WTC11 (cell line): ENCODE measurements around the gene GSTP1. TPM values are rescaled to one million over a fixed set of nuclear protein-coding genes. Genes with fewer than 3 reads are reported as not detected.
A peak's percentile ranks its signal among the peaks of the same experiment; 100 is the strongest.

Experiments used
- ATAC-seq: fragments of 200-7000 bp; cut with Tn5 transposase; 2 replicates; pipeline ENCODE4 v1.10.0; 2021; ENCODE audit warnings: mild to moderate bottlenecking, moderate library complexity
- CTCF ChIA-PET: fragments of 300-600 bp; sonication (Branson Sonifier 250); formaldehyde crosslinking; loops from one replicate; lab custom pipeline; 2021; ENCODE audit warnings: antibody characterized with exemption; lab: Charles Lee
- POLR2A ChIA-PET: fragments of 350-600 bp; sonication (Branson Sonifier 250); formaldehyde crosslinking; loops from one replicate; lab custom pipeline; 2021; ENCODE audit warnings: antibody characterized with exemption; lab: Charles Lee
- DNase-seq: peaks from one replicate; pipeline ENCODE4 v3.0.0; 2021; ENCODE audit warnings: low spot score
- H3K27ac Mint-ChIP-seq: 2 replicates; pipeline ENCODE4 v1.8.0; 2021; ENCODE audit warnings: mixed read lengths
- H3K27me3 Mint-ChIP-seq: 2 replicates; pipeline ENCODE4 v1.8.0; 2021; ENCODE audit warnings: low read depth, mild to moderate bottlenecking, moderate library complexity, mixed read lengths
- H3K36me3 Mint-ChIP-seq: 2 replicates; pipeline ENCODE4 v1.8.0; 2021; ENCODE audit warnings: mixed read lengths
- H3K4me1 Mint-ChIP-seq: 2 replicates; pipeline ENCODE4 v1.8.0; 2022; ENCODE audit warnings: mixed read lengths
- H3K4me3 Mint-ChIP-seq: 2 replicates; pipeline ENCODE4 v1.8.0; 2021; ENCODE audit warnings: mild to moderate bottlenecking, moderate library complexity, mixed read lengths
- H3K9me3 Mint-ChIP-seq: 2 replicates; pipeline ENCODE4 v1.8.0; 2021; ENCODE audit warnings: mixed read lengths
- AR ChIP-seq: fragments of 250-450 bp; sonication (Bioruptor Pico); IDR thresholded peaks from 2 replicates; pipeline ENCODE4 v1.9.0; 2021; ENCODE audit warnings: mild to moderate bottlenecking
- ATF1 ChIP-seq: sonication (generic); formaldehyde crosslinking; IDR thresholded peaks from 2 replicates; pipeline ENCODE4 v1.8.1; 2023; ENCODE audit warnings: mild to moderate bottlenecking, moderate library complexity, missing genetic modification reagents
- ATF2 ChIP-seq: sonication (generic); formaldehyde crosslinking; IDR thresholded peaks from 2 replicates; pipeline ENCODE4 v1.8.1; 2022; ENCODE audit warnings: low read depth, missing genetic modification reagents, borderline replicate concordance
- CBFB ChIP-seq: sonication (generic); formaldehyde crosslinking; IDR thresholded peaks from 2 replicates; pipeline ENCODE4 v1.8.1; 2022; ENCODE audit warnings: mild to moderate bottlenecking, low read depth, missing genetic modification reagents
- ELF4 ChIP-seq: sonication (generic); formaldehyde crosslinking; IDR thresholded peaks from 2 replicates; pipeline ENCODE4 v1.8.1; 2022; ENCODE audit warnings: low read depth, mild to moderate bottlenecking, moderate library complexity, missing genetic modification reagents
- ETV6 ChIP-seq: sonication (generic); formaldehyde crosslinking; IDR thresholded peaks from 2 replicates; pipeline ENCODE4 v1.8.1; 2022; ENCODE audit warnings: mild to moderate bottlenecking, missing genetic modification reagents
- FOXK1 ChIP-seq: sonication (generic); formaldehyde crosslinking; IDR thresholded peaks from 2 replicates; pipeline ENCODE4 v1.8.0; 2022; ENCODE audit warnings: mild to moderate bottlenecking, moderate library complexity, missing genetic modification reagents
- GTF2I ChIP-seq: fragments of 250-450 bp; sonication (Bioruptor Pico); conservative IDR thresholded peaks from 2 replicates; pipeline ENCODE4 v1.4.0; 2021; ENCODE audit warnings: mild to moderate bottlenecking
- IRF2 ChIP-seq: sonication (generic); formaldehyde crosslinking; IDR thresholded peaks from 2 replicates; pipeline ENCODE4 v1.8.0; 2022; ENCODE audit warnings: low read depth, missing genetic modification reagents, borderline replicate concordance
- JAZF1 ChIP-seq: fragments of 250-450 bp; sonication (Bioruptor Pico); IDR thresholded peaks from 2 replicates; pipeline ENCODE4 v1.9.0; 2021; ENCODE audit warnings: moderate library complexity, mild to moderate bottlenecking, inconsistent platforms
- MYBL2 ChIP-seq: sonication (generic); formaldehyde crosslinking; IDR thresholded peaks from 2 replicates; pipeline ENCODE4 v1.8.1; 2023; ENCODE audit warnings: mild to moderate bottlenecking, moderate library complexity, missing genetic modification reagents
- NR1H2 ChIP-seq: sonication (generic); formaldehyde crosslinking; IDR thresholded peaks from 2 replicates; pipeline ENCODE4 v1.9.0; 2021; ENCODE audit warnings: mild to moderate bottlenecking, moderate library complexity, missing genetic modification reagents
- NR2C2 ChIP-seq: sonication (generic); formaldehyde crosslinking; IDR thresholded peaks from 2 replicates; pipeline ENCODE4 v1.8.0; 2022; ENCODE audit warnings: mild to moderate bottlenecking, missing genetic modification reagents
- NR3C1 ChIP-seq: sonication (generic); formaldehyde crosslinking; conservative IDR thresholded peaks from 2 replicates; pipeline ENCODE4 v1.8.1; 2023; ENCODE audit warnings: low read depth, mild to moderate bottlenecking, missing genetic modification reagents
- OVOL2 ChIP-seq: fragments of 250-450 bp; sonication (Bioruptor Pico); IDR thresholded peaks from 2 replicates; pipeline ENCODE4 v1.9.0; 2021; ENCODE audit warnings: mild to moderate bottlenecking, borderline replicate concordance
- SMAD3 ChIP-seq: sonication (generic); formaldehyde crosslinking; IDR thresholded peaks from 2 replicates; pipeline ENCODE4 v1.8.0; 2022; ENCODE audit warnings: missing genetic modification reagents, mild to moderate bottlenecking, borderline replicate concordance
- SP1 ChIP-seq: sonication (generic); formaldehyde crosslinking; conservative IDR thresholded peaks from 2 replicates; pipeline ENCODE4 v1.8.1; 2022; ENCODE audit warnings: missing genetic modification reagents
- TCF7 ChIP-seq: sonication (generic); formaldehyde crosslinking; IDR thresholded peaks from 2 replicates; pipeline ENCODE4 v1.8.0; 2022; ENCODE audit warnings: mild to moderate bottlenecking, low read depth, missing genetic modification reagents, moderate library complexity
- TEAD1 ChIP-seq: sonication (generic); formaldehyde crosslinking; IDR thresholded peaks from 2 replicates; pipeline ENCODE4 v1.8.0; 2022; ENCODE audit warnings: mild to moderate bottlenecking, missing genetic modification reagents
- USF2 ChIP-seq: sonication (generic); formaldehyde crosslinking; IDR thresholded peaks from 2 replicates; pipeline ENCODE4 v1.8.1; 2023; ENCODE audit warnings: mild to moderate bottlenecking, missing genetic modification reagents, moderate library complexity
- ZNF219 ChIP-seq: sonication (generic); formaldehyde crosslinking; IDR thresholded peaks from 2 replicates; pipeline ENCODE4 v1.8.0; 2023; ENCODE audit warnings: missing genetic modification reagents, mild to moderate bottlenecking, borderline replicate concordance
- ZNF263 ChIP-seq: sonication (generic); formaldehyde crosslinking; IDR thresholded peaks from 2 replicates; pipeline ENCODE4 v1.8.1; 2022; ENCODE audit warnings: low read depth, mild to moderate bottlenecking, moderate library complexity, missing genetic modification reagents
- ZSCAN18 ChIP-seq: fragments of 250-450 bp; sonication (Bioruptor Pico); IDR thresholded peaks from 2 replicates; pipeline ENCODE4 v2.1.2; 2022; ENCODE audit warnings: mild to moderate bottlenecking, moderate library complexity
- total RNA-seq: library from RNA; stranded (reverse); gene quantifications from 3 replicates; pipeline ENCODE4 v1.2.3, GENCODE V29; 2021

The GSTP1 gene
- total RNA-seq, 1 experiment from 2014 or later = 1,452 TPM

GRCh38 chr11:67577951-67578350 is 5.7 kb upstream of the GSTP1 start:
- ChIA-PET POLR2A (no interaction called here), CTCF (interaction anchor here (0.8 to 2.9 kb wide), 3 partner anchors 36 to 195 kb away, joined by 3 to 32 read pairs (median 3); no protein-coding TSS in a partner anchor)
- Mint-ChIP-seq H3K4me3 (no peak overlapping the region), H3K27me3 (peaks cover 22% of the 10 kb centered on the region), H3K4me1 (peaks cover 36% of the 10 kb centered on the region), H3K9me3 (no peaks in the 10 kb centered on the region), H3K27ac (no peak overlapping the region), H3K36me3 (no peaks in the 10 kb centered on the region)
- TF ChIP-seq TEAD1 (no peak), CBFB (CRISPR knock-in tag) (no peak), ATF1 (CRISPR knock-in tag) (no peak), SMAD3 (no peak)
- DNase-seq (no peak), ATAC-seq (no peak)

GRCh38 chr11:67581469-67581868 is 2.1 kb upstream of the GSTP1 start:
- ChIA-PET POLR2A (interaction anchor here (0.7 kb wide), 1 partner anchor 57 kb away, joined by 3 read pairs; no protein-coding TSS in a partner anchor), CTCF (interaction anchor here (1.2 to 3.5 kb wide), 5 partner anchors 9 to 49 kb away, joined by 3 to 47 read pairs (median 10); partner anchors contain the start of gene NUDT8)
- Mint-ChIP-seq H3K9me3 (no peaks in the 10 kb centered on the region), H3K4me1 (peaks cover 53% of the 10 kb centered on the region)
- peak; percentile 88; the same call in 1 of the 2 replicates for TF ChIP-seq TEAD1
- TF ChIP-seq ELF4 = no peak
- 0 out of 2 replicates have a peak, but pooled peaks have one; percentile 44 for TF ChIP-seq ETV6
- no peak for TF ChIP-seq AR (CRISPR knock-in tag)
- TF ChIP-seq FOXK1 (CRISPR knock-in tag) = 0 out of 2 replicates have a peak, but pooled peaks have one; percentile 14
- TF ChIP-seq, all 79 proteins: peak for 3
- Mint-ChIP-seq H3K27me3 (peaks cover 7% of the 10 kb centered on the region), H3K27ac (peak overlapping the region; percentile 98), H3K36me3 (peaks cover 20% of the 10 kb centered on the region), H3K4me3 (peak overlapping the region; percentile 64)
- ATAC-seq (no peak), DNase-seq (peak; percentile 35)

GRCh38 chr11:67582011-67582410 is 1.6 kb upstream of the GSTP1 start:
- Mint-ChIP-seq H3K4me3 (peak overlapping the region; percentile 64), H3K27ac (peak overlapping the region; percentile 75)
- POLR2A ChIA-PET = interaction anchor here (1.4 kb wide), 1 partner anchor 33 kb away, joined by 3 read pairs; no protein-coding TSS in a partner anchor

GRCh38 chr11:67584205-67584880 is 731 bp downstream of the GSTP1 start:
- Mint-ChIP-seq H3K27me3 (no peaks in the 10 kb centered on the region; the same call in 1 of the 2 replicates), H3K36me3 (peaks cover 36% of the 10 kb centered on the region), H3K4me1 (peaks cover 50% of the 10 kb centered on the region), H3K4me3 (peak overlapping the region; percentile 78), H3K27ac (peak overlapping the region; percentile 87), H3K9me3 (no peaks in the 10 kb centered on the region)
- DNase-seq = peak; percentile 62
- CTCF ChIA-PET = interaction anchor here (0.7 to 3.5 kb wide), 4 partner anchors 9 to 80 kb away, joined by 3 to 47 read pairs (median 13); no protein-coding TSS in a partner anchor
- POLR2A ChIA-PET = interaction anchor here (1.7 kb wide), 1 partner anchor 11 kb away, joined by 4 read pairs; no protein-coding TSS in a partner anchor
- peak; percentile 8 for ATAC-seq
- TF ChIP-seq MYBL2 (CRISPR knock-in tag) (no peak), ZNF263 (CRISPR knock-in tag) (no peak), TEAD1 (no peak), NR1H2 (CRISPR knock-in tag) (no peak), NR3C1 (CRISPR knock-in tag) (no peak), IRF2 (no peak), ZNF219 (CRISPR knock-in tag) (no peak), ZSCAN18 (CRISPR knock-in tag) (no peak), SMAD3 (no peak), ATF2 (CRISPR knock-in tag) (no peak), SP1 (0 out of 2 replicates have a peak, but pooled peaks have one; percentile 13), JAZF1 (CRISPR knock-in tag) (no peak)

More at GRCh38 chr11:67582011-67582410, 1.6 kb upstream of the GSTP1 start:
- Mint-ChIP-seq H3K36me3 (peaks cover 26% of the 10 kb centered on the region), H3K4me1 (peaks cover 53% of the 10 kb centered on the region), H3K9me3 (no peaks in the 10 kb centered on the region), H3K27me3 (peaks cover 2% of the 10 kb centered on the region)
- DNase-seq (no peak), ATAC-seq (no peak)
- no peak for TF ChIP-seq ELF4
- TF ChIP-seq TCF7 = no peak
- TF ChIP-seq OVOL2 (CRISPR knock-in tag) = no peak
- no peak for TF ChIP-seq NR2C2 (CRISPR knock-in tag)
- TF ChIP-seq GTF2I (CRISPR knock-in tag) = no peak
- no peak for TF ChIP-seq USF2
- CTCF ChIA-PET = interaction anchor here (1.3 to 3.5 kb wide), 5 partner anchors 10 to 180 kb away, joined by 3 to 47 read pairs (median 10); partner anchors contain the start of genes NUDT8 and PPP1CA
